H1 (cell line): ENCODE measurements around the gene GPR156.

Experiments
- BRCA1 ChIP-seq: IDR thresholded peaks from 2 replicates; pipeline ENCODE4 v1.6.1; 2012; ENCODE audit warnings: low read depth, low read length, improper control_type of control experiment
- CREB1 ChIP-seq: IDR thresholded peaks from 2 replicates; pipeline ENCODE4 v1.6.1; 2012; ENCODE audit warnings: inconsistent platforms
- CTCF ChIP-seq, 3 experiments: IDR thresholded peaks; 1 replicate in 2 of 3; 2 replicates in 1 of 3; pipeline versions ENCODE4 v1.5.1 to v1.6.1; 2011; ENCODE audit warnings: low read length in 3 of 3, mild to moderate bottlenecking in 3 of 3, inconsistent platforms in 2 of 3, low read depth in 1 of 3, moderate library complexity in 1 of 3; ENCODE audit not compliant: insufficient read depth in 1 of 3; ENCODE audit errors: control extremely low read depth in 1 of 3
- EGR1 ChIP-seq: IDR thresholded peaks from 2 replicates; pipeline ENCODE4 v1.6.1; 2011; ENCODE audit warnings: low read depth, low read length, borderline replicate concordance
- JUND ChIP-seq: IDR thresholded peaks from 2 replicates; pipeline ENCODE4 v1.6.1; 2011; ENCODE audit warnings: mild to moderate bottlenecking, improper control_type of control experiment, low read length
- POLR2A ChIP-seq, 2 experiments: IDR thresholded peaks; 1 replicate in 1 of 2; 2 replicates in 1 of 2; pipeline ENCODE4 v1.6.1; 2011; ENCODE audit warnings: low read depth in 2 of 2, low read length in 2 of 2, mild to moderate bottlenecking in 2 of 2; ENCODE audit errors: control extremely low read depth in 1 of 2
- POLR2AphosphoS5 ChIP-seq: IDR thresholded peaks from 2 replicates; pipeline ENCODE4 v1.6.1; 2011; ENCODE audit warnings: low read depth, low read length
- SIX5 ChIP-seq: IDR thresholded peaks from 2 replicates; pipeline ENCODE4 v1.6.1; 2011; ENCODE audit warnings: mild to moderate bottlenecking, low read depth, low read length
- SP1 ChIP-seq: IDR thresholded peaks from 2 replicates; pipeline ENCODE4 v1.6.1; 2011; ENCODE audit warnings: low read depth, low read length
- TAF7 ChIP-seq: optimal IDR thresholded peaks from 2 replicates; pipeline ENCODE3; 2011; ENCODE audit warnings: low read depth, mild to moderate bottlenecking, inconsistent platforms, low read length, moderate library complexity, borderline replicate concordance
- TCF12 ChIP-seq: IDR thresholded peaks from 2 replicates; pipeline ENCODE4 v1.6.1; 2011; ENCODE audit warnings: low read depth, mild to moderate bottlenecking, low read length
- USF2 ChIP-seq: IDR thresholded peaks from 2 replicates; pipeline ENCODE4 v1.6.1; 2011; ENCODE audit warnings: low read length, improper control_type of control experiment
- TF ChIP-seq, protein P1 (sequence below): IDR thresholded peaks from 2 replicates; pipeline ENCODE4 v1.6.1; 2012; ENCODE audit warnings: inconsistent platforms

DNA sequence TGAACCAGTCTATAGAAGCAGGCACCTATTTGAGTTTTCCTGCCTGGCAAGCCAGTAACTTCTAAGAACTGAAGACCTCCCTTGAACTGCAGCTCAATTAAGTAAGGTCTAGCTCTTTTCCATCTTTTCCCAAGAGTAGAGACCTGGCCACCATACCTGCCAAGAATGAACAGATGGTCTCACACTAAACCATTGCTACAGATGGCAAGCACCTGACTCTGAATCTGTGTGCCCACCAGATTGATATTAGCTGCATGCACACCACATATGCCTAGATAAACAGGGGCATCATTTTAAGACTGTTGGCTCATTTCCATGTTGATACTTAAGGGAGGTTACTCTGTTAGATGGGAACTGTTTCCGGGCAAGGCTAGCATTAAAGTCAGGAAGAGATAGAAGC is 156.0 kb downstream of the GPR156 start:
- TF ChIP-seq SP1 (no peak), CTCF (IDR thresholded peaks at IDR 0.05; ENCODE audit: control extremely low read depth in 1 of 3, insufficient read depth in 1 of 3, low read depth in 1 of 3, low read length in 3 of 3) (no peak), USF2 (no peak), JUND (no peak), EGR1 (no peak), TAF7 (no peak), POLR2AphosphoS5 (no peak), TCF12 (no peak), CREB1 (no peak), POLR2A (IDR thresholded peaks at IDR 0.05; ENCODE audit: control extremely low read depth in 1 of 2, low read depth in 2 of 2, low read length in 2 of 2) (no peak), BRCA1 (no peak), SIX5 (no peak)
- TF ChIP-seq, protein P1, sequence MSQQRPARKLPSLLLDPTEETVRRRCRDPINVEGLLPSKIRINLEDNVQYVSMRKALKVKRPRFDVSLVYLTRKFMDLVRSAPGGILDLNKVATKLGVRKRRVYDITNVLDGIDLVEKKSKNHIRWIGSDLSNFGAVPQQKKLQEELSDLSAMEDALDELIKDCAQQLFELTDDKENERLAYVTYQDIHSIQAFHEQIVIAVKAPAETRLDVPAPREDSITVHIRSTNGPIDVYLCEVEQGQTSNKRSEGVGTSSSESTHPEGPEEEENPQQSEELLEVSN: no peak
